Activated CD8-positive, alpha-beta memory T cell treated with anti-CD3 and anti-CD28 coated beads for 36 hours (primary cell): Measurements from ENCODE around the gene SIN3B. TPM values are rescaled to one million over a fixed set of nuclear protein-coding genes. Genes with fewer than 3 reads are reported as not detected.
"Not testable (repeated sequence)": the region's sequence is repeated elsewhere in the genome, so short reads cannot be mapped to it uniquely, and the experiment has no call there.

Source experiments
- CTCF ChIA-PET: fragments of 350-600 bp; sonication (Branson Sonifier 250); formaldehyde crosslinking; loops from one replicate; lab custom pipeline; 2021; ENCODE audit warnings: antibody characterized with exemption; lab: Charles Lee
- POLR2A ChIA-PET: fragments of 350-600 bp; sonication (Branson Sonifier 250); formaldehyde crosslinking; loops from one replicate; lab custom pipeline; 2021; ENCODE audit warnings: antibody characterized with exemption; lab: Charles Lee
- total RNA-seq, 2 experiments: library from RNA; stranded (reverse); gene quantifications; one replicate each; pipeline ENCODE4 v1.2.3, GENCODE V29; 2021

Gene SIN3B
- total RNA-seq, result 10 to 100 TPM; 29.9 to 31.3 TPM

GRCh38 chr19:16829010-16829821 lies at the start of gene SIN3B:
Gene SIN3B (plus strand): TSS chr19:16829398. CDS start chr19:16829421, 23 bp downstream.
- ChIA-PET POLR2A (no interaction called here), CTCF (no interaction called here)

GRCh38 chr19:16779539-16780163 lies 49.5 kb upstream of the SIN3B start:
- ChIA-PET CTCF (interaction anchor here (1.4 kb wide), 1 partner anchor 10 kb away, joined by 3 read pairs; no protein-coding TSS in a partner anchor), POLR2A (no interaction called here)

GRCh38 chr19:16782719-16783118 lies 46.5 kb upstream of the SIN3B start:
- ChIA-PET CTCF (no interaction called here), POLR2A (no interaction called here)

GRCh38 chr19:16788479-16788878 lies 40.7 kb upstream of the SIN3B start:
- ChIA-PET POLR2A (no interaction called here), CTCF (no interaction called here)

- ChIA-PET CTCF (no interaction called here), POLR2A (no interaction called here)
Measured at GRCh38 chr19:16789238-16789637, 40.0 kb upstream of the SIN3B start.

GRCh38 chr19:16790051-16790450 lies 39.1 kb upstream of the SIN3B start:
- ChIA-PET POLR2A (no interaction called here), CTCF (no interaction called here)

- POLR2A ChIA-PET, result no interaction called here
- CTCF ChIA-PET, result no interaction called here
Measured at GRCh38 chr19:16791942-16792341, 37.3 kb upstream of the SIN3B start.

- ChIA-PET POLR2A (no interaction called here), CTCF (no interaction called here)
Measured at GRCh38 chr19:16794456-16795441, 34.4 kb upstream of the SIN3B start.

GRCh38 chr19:16795731-16796130 lies 33.5 kb upstream of the SIN3B start:
- CTCF ChIA-PET, result no interaction called here
- POLR2A ChIA-PET, result no interaction called here

GRCh38 chr19:16797876-16798275 lies 31.3 kb upstream of the SIN3B start:
- CTCF ChIA-PET, result no interaction called here
- POLR2A ChIA-PET, result no interaction called here

GRCh38 chr19:16798326-16798725 lies 30.9 kb upstream of the SIN3B start:
- POLR2A ChIA-PET, result not testable (repeated sequence)
- CTCF ChIA-PET, result interaction anchor here (0.7 kb wide), 1 partner anchor 219 kb away, joined by 3 read pairs; no protein-coding TSS in a partner anchor

- POLR2A ChIA-PET, result no interaction called here
- CTCF ChIA-PET, result no interaction called here
Measured at GRCh38 chr19:16799740-16800139, 29.5 kb upstream of the SIN3B start.

- ChIA-PET CTCF (interaction anchor here (0.6 to 0.7 kb wide), 2 partner anchors 791 to 1837 kb away, joined by 3 to 4 read pairs; no protein-coding TSS in a partner anchor), POLR2A (no interaction called here)
Measured at GRCh38 chr19:16801600-16802013, 27.6 kb upstream of the SIN3B start.

GRCh38 chr19:16804176-16804575 lies 25.0 kb upstream of the SIN3B start:
- POLR2A ChIA-PET, result no interaction called here
- CTCF ChIA-PET, result no interaction called here

- POLR2A ChIA-PET, result no interaction called here
- CTCF ChIA-PET, result interaction anchor here (0.6 kb wide), 1 partner anchor 183 kb away, joined by 3 read pairs; no protein-coding TSS in a partner anchor
Measured at GRCh38 chr19:16807549-16808284, 21.5 kb upstream of the SIN3B start.

- ChIA-PET CTCF (no interaction called here), POLR2A (no interaction called here)
Measured at GRCh38 chr19:16814526-16815100, 14.6 kb upstream of the SIN3B start.

GRCh38 chr19:16820056-16820455 lies 9.1 kb upstream of the SIN3B start:
- ChIA-PET POLR2A (no interaction called here), CTCF (no interaction called here)

GRCh38 chr19:16821081-16821480 lies 8.1 kb upstream of the SIN3B start:
- CTCF ChIA-PET, result interaction anchor here (0.7 kb wide), 2 partner anchors 103 to 977 kb away, joined by 3 to 4 read pairs; no protein-coding TSS in a partner anchor
- POLR2A ChIA-PET, result no interaction called here
